ENCODE measurements around the gene TSSC4. TPM values are rescaled to one million over a fixed set of nuclear protein-coding genes. Genes with fewer than 3 reads are reported as not detected.

Gene TSSC4
- total and polyA plus RNA-seq, 9 of the 15 experiments (the other 6 are each of a cell fraction or from before 2014, with no cell fraction given) = 0.41 to 54.2 (median 11.0) TPM

GRCh38 chr11:2366276-2366675 lies 34.3 kb upstream of the TSSC4 start:
- Histone ChIP-seq H3K27me3 (ENCODE audit: control insufficient read depth in 2 of 2, insufficient read depth in 2 of 2, low read length in 2 of 2) (peaks cover 10 to 64% of the 10 kb centered on the region in 2 experiments; a peak in 4 of 5 replicates), H3K9ac (ENCODE audit: insufficient read depth in 1 of 2, low read depth in 2 of 2, low read length in 2 of 2) (no peak overlapping the region), H2AFZ (ENCODE audit: low read depth, low read length) (no peak overlapping the region), H3K27ac (ENCODE audit: extremely low read depth, low read depth, low read length) (no peak overlapping the region), H3K4me3 (no peak overlapping the region), H3K4me1 (replicated peaks in 1 of 2; ENCODE audit: control insufficient read depth in 2 of 2, insufficient read depth in 2 of 2, low read length in 2 of 2) (peaks cover 0 to 10% of the 10 kb centered on the region in 2 experiments; a peak in 2 of 5 replicates), H3K79me2 (ENCODE audit: control insufficient read depth, insufficient read depth, low read length) (no peaks in the 10 kb centered on the region), H3K9me1 (ENCODE audit: control insufficient read depth, insufficient read depth, low read length) (no peaks in the 10 kb centered on the region), H3K9me3 (replicated peaks; ENCODE audit: control insufficient read depth, insufficient read depth, low read depth, low read length) (no peaks in the 10 kb centered on the region), H4K20me1 (replicated peaks; ENCODE audit: control insufficient read depth, insufficient read depth, low read length) (peaks cover 22% of the 10 kb centered on the region), H3K4me2 (ENCODE audit: insufficient read depth, low read length) (no peak overlapping the region), H3K36me3 (ENCODE audit: control insufficient read depth, insufficient read depth, low read length) (no peaks in the 10 kb centered on the region)
- intact Hi-C loops (cut with micrococcal nuclease) = no loop called here
- FAIRE-seq (no peak), DNase-seq (ENCODE audit: extremely low read depth in 1 of 4, low spot score in 3 of 4) (no peak), ATAC-seq (no peak)
- BruUV-seq (replicated peaks) = no TSS peak
- POLR2A ChIA-PET = interaction anchor here (2.0 kb wide), 1 partner anchor 11 kb away, joined by 11 read pairs; the partner anchor contains the start of gene CD81
- in situ Hi-C loops (cut with MboI) = no loop called here
- WGBS (ENCODE audit: insufficient coverage, low coverage, missing lambda C conversion rate) = 16% methylated on average over 9 of the region's 11 CpGs
- TF ChIP-seq PKNOX1 (IDR thresholded peaks at IDR 0.05) = no peak
- no peak for TF ChIP-seq ADNP (tag; IDR thresholded peaks at IDR 0.05)
- TF ChIP-seq ELF1 (tag; IDR thresholded peaks at IDR 0.05) = no peak
- TF ChIP-seq SMAD4 (CRISPR knock-in tag; conservative IDR thresholded peaks at IDR 0.05) = no peak
- TF ChIP-seq TOE1 (IDR thresholded peaks at IDR 0.05; ENCODE audit: borderline replicate concordance) = no peak
- TF ChIP-seq TOE1 (CRISPR knock-in tag; IDR thresholded peaks at IDR 0.05; ENCODE audit: borderline replicate concordance, low read depth) = no peak
- no peak for TF ChIP-seq HLTF (IDR thresholded peaks at IDR 0.05)
- TF ChIP-seq ZNF655 (CRISPR knock-in tag; IDR thresholded peaks at IDR 0.05) = no peak
- no peak for TF ChIP-seq SETDB1 (IDR thresholded peaks at IDR 0.05; ENCODE audit: low read length)
- no peak for TF ChIP-seq BRCA1 (IDR thresholded peaks at IDR 0.05)
- TF ChIP-seq BRCA1 (CRISPR knock-in tag; IDR thresholded peaks at IDR 0.05) = no peak
- TF ChIP-seq NRF1 (conservative IDR thresholded peaks at IDR 0.05 in 1 of 2, IDR thresholded peaks at IDR 0.05 in 1 of 2) = no peak
- TF ChIP-seq MBD1 (CRISPR knock-in tag; IDR thresholded peaks at IDR 0.05) = no peak
- no peak for TF ChIP-seq ZNF224 (CRISPR knock-in tag; IDR thresholded peaks at IDR 0.05)
- no peak for TF ChIP-seq SP1 (CRISPR knock-in tag; IDR thresholded peaks at IDR 0.05)
- TF ChIP-seq POLR2G (IDR thresholded peaks at IDR 0.05; ENCODE audit: low read depth, low read length) = no peak
- no peak for TF ChIP-seq EHMT2 (IDR thresholded peaks at IDR 0.05)
- TF ChIP-seq LEF1 (IDR thresholded peaks at IDR 0.05) = no peak
- TF ChIP-seq ETV1 (tag; conservative IDR thresholded peaks at IDR 0.05; ENCODE audit: low read depth) = no peak
- no peak for TF ChIP-seq IRF9 (tag; IDR thresholded peaks at IDR 0.05)
- TF ChIP-seq ZNF175 (CRISPR knock-in tag; IDR thresholded peaks at IDR 0.05; ENCODE audit: low read depth) = no peak
- CTCF ChIA-PET (ENCODE audit: low intra/inter-chr PET ratio) = no interaction called here

Measured in K562 (cell line).